GM23248 (cell line): ENCODE results near the gene DGKG. TPM values are rescaled to one million over a fixed set of nuclear protein-coding genes. Genes with fewer than 3 reads are reported as not detected.

Experiments
- DNase-seq: peaks from one replicate; pipeline ENCODE4 v3.0.0-alpha.2; 2015
- H2AFZ ChIP-seq: fragments of 200-600 bp; sonication (generic); 2 replicates; pipeline ENCODE4 v1.6.1; 2016; ENCODE audit warnings: antibody characterized with exemption
- H3F3A ChIP-seq: fragments of 200-600 bp; sonication (generic); 2 replicates; pipeline ENCODE4 v1.6.1; 2016; ENCODE audit warnings: mild to moderate bottlenecking, antibody characterized with exemption, mixed run types; ENCODE audit not compliant: insufficient read depth
- H3K27ac ChIP-seq: fragments of 200-600 bp; sonication (generic); 2 replicates; pipeline ENCODE4 v1.5.1; 2016; ENCODE audit warnings: mild to moderate bottlenecking
- H3K27me3 ChIP-seq: fragments of 200-600 bp; sonication (generic); replicated peaks from 2 replicates; pipeline ENCODE4 v1.6.1; 2016; ENCODE audit warnings: mild to moderate bottlenecking; ENCODE audit not compliant: insufficient read depth
- H3K36me3 ChIP-seq: fragments of 200-600 bp; sonication (generic); 2 replicates; pipeline ENCODE4 v1.6.1; 2016; ENCODE audit warnings: low read depth, mild to moderate bottlenecking
- H3K4me1 ChIP-seq: fragments of 200-600 bp; sonication (generic); 2 replicates; pipeline ENCODE4 v1.6.1; 2016; ENCODE audit warnings: mild to moderate bottlenecking; ENCODE audit not compliant: insufficient read depth
- H3K4me2 ChIP-seq: fragments of 200-600 bp; sonication (generic); one replicate; pipeline ENCODE4 v1.6.1; 2016; ENCODE audit warnings: mild to moderate bottlenecking; ENCODE audit not compliant: unreplicated experiment
- H3K4me3 ChIP-seq: fragments of 200-600 bp; sonication (generic); 2 replicates; pipeline ENCODE4 v1.5.1; 2016; ENCODE audit warnings: mild to moderate bottlenecking
- H3K79me2 ChIP-seq: fragments of 200-600 bp; sonication (generic); 2 replicates; pipeline ENCODE4 v1.6.1; 2016; ENCODE audit warnings: mild to moderate bottlenecking; ENCODE audit not compliant: insufficient read depth
- H3K9ac ChIP-seq: fragments of 200-600 bp; sonication (generic); 2 replicates; pipeline ENCODE4 v1.6.1; 2016; ENCODE audit warnings: mild to moderate bottlenecking
- H3K9me2 ChIP-seq: fragments of 200-600 bp; sonication (generic); 2 replicates; pipeline ENCODE4 v1.6.1; 2016; ENCODE audit warnings: mixed run types, mild to moderate bottlenecking, moderate library complexity; ENCODE audit not compliant: insufficient read depth
- H3K9me3 ChIP-seq: fragments of 200-600 bp; sonication (generic); one replicate; pipeline ENCODE4 v1.6.1; 2017; ENCODE audit warnings: low read depth
- H4K20me1 ChIP-seq: fragments of 200-600 bp; sonication (generic); 2 replicates; pipeline ENCODE4 v1.6.0; 2016; ENCODE audit not compliant: insufficient read depth
- EZH2 ChIP-seq: fragments of 200-600 bp; sonication (generic); IDR thresholded peaks from 2 replicates; pipeline ENCODE4 v1.6.1; 2018; ENCODE audit warnings: antibody characterized with exemption, mild to moderate bottlenecking; ENCODE audit not compliant: insufficient read depth, poor library complexity, severe bottlenecking
- EZH2phosphoT487 ChIP-seq: fragments of 200-600 bp; sonication (generic); IDR thresholded peaks from 2 replicates; pipeline ENCODE4 v1.6.1; 2018; ENCODE audit warnings: antibody characterized with exemption, moderate library complexity, mild to moderate bottlenecking, low read depth; ENCODE audit not compliant: insufficient read depth
- WGBS, 2 experiments: methylation state at CpG; one replicate each; pipeline ENCODE4 v1.1.6; 2015 to 2017; ENCODE audit warnings: low lambda C conversion rate in 2 of 2, low coverage in 1 of 2; ENCODE audit errors: missing lambda C conversion rate in 2 of 2; 5-methylcytosine and 5-hydroxymethylcytosine counted together
- in situ Hi-C: fragments of 300-500 bp; cut with MboI; formaldehyde crosslinking; loops from 2 replicates; pipeline ENCODE4 v1.15.0; 2020
- polyA plus RNA-seq: library from polyadenylated mRNA; unstranded; fragments of >200 nt; fragmentation: Nextera tagmentation; extraction: Ambion mirVana; gene quantifications from 2 replicates; pipeline ENCODE4 v1.2.1, GENCODE V29; 2016
- total RNA-seq: library from RNA; depleted of rRNA; stranded (reverse); fragments of >200 nt; shearing (Covaris generic); gene quantifications from 2 replicates; pipeline ENCODE4 v1.2.3, GENCODE V29; 2014

The DGKG gene
- total and polyA plus RNA-seq, 2 experiments from 2014 or later: not detected

DNA sequence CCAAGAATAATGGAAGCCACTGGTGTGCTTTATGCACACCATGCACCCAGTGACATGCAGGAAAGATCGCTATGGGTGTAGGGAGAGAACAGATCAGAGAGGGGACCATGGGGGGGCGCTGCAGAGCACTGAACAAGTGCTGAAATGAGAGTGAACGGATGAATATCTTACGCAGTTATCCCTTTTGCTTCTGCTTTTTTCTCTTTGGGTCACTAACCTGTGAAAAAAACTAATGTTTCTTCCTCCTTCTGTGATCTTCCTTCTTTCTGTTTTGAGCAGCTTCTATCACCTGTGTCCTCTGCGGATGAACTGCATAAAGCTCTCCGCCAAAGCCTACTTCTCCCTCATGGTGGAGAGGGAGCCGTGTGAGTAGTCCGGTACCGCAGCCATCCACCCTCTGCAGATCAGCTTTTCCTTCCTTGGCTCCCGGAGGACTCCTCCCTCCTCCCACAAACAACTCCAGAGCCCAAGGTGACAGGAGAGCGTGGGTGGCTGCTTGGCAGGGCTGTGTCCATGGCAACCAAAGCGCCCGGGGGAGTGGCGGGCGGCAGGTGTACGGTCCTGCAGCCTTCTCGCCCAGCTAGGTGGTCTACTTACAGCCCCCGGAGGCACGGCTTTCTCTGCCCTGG, 106.2 kb downstream of the DGKG start:
- 74 to 83% methylated on average over 19 of the region's 19 CpGs for WGBS, 2 experiments
- TF ChIP-seq EZH2phosphoT487 (no peak), EZH2 (no peak)
- in situ Hi-C loops: loop anchor here (10.0 kb wide), 1 partner anchor 271 kb away; no protein-coding TSS in a partner anchor

DNA sequence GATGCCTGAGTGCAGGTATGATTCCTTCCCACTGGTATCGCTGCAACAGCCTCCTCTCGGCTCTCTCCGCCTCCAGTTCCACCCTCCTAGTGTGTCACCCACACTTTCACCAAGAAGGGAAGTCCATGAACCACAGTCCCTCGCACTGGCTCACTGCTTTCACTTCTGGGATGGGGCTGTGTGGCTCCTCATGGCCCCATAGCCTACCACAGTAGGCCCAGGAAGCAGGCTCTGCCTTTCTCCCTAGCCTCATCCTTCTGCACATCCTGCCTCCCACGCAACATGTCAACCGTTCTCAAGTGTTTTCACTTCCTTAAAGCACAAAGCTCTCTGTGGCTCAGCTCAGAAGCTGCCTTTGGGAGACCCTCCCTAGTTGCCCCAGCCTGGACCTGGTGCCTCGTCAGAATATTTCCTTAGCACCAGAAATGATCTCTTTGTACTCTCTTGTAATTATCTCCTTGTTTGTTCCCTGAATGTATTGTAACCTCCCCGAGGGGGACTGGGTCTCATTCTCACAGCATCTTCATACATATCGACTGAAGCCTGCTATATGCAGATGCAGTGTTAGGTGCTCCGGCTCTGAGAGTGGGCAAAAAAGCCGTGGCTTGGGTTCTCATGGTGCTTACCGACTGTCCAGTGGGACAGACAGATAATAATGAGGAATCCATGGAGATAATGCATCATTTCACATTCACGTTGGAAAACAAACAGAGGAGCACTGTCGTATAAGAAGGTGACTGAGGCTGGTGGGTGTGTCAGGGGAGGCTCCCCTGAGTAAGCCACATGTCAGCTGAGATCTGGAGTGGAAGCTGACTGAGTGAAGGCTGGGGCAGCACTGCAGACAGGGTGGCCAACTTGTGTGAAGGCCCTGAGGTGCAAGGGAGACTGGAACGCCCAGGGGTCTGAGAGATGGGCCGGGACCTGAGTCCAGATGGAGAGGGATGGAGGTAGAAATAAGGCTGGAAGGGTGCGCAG, 107.1 kb downstream of the DGKG start:
- Histone ChIP-seq H3K9me2 (no peaks in the 10 kb centered on the region), H3K9ac (no peak overlapping the region), H3K79me2 (no peaks in the 10 kb centered on the region), H3F3A (peaks cover 1% of the 10 kb centered on the region; the same call in 1 of the 2 replicates), H3K36me3 (no peaks in the 10 kb centered on the region), H3K4me2 (no peak overlapping the region), H2AFZ (no peak overlapping the region), H4K20me1 (no peaks in the 10 kb centered on the region), H3K4me3 (no peak overlapping the region), H3K4me1 (peaks cover under 1% of the 10 kb centered on the region; the same call in 1 of the 2 replicates), H3K9me3 (no peaks in the 10 kb centered on the region), H3K27me3 (peaks cover 54% of the 10 kb centered on the region), H3K27ac (no peak overlapping the region)
- DNase-seq: no peak
- in situ Hi-C loops: loop anchor here (10.0 kb wide), 1 partner anchor 270 kb away; no protein-coding TSS in a partner anchor
- no peak for TF ChIP-seq EZH2phosphoT487
- no peak for TF ChIP-seq EZH2
- 54 to 60% methylated on average over 17 of the region's 17 CpGs for WGBS, 2 experiments

More for the DNA sequence above, 106.2 kb downstream of the DGKG start:
- Histone ChIP-seq H3K9me3 (no peaks in the 10 kb centered on the region), H2AFZ (no peak overlapping the region), H3K9ac (no peak overlapping the region), H3K36me3 (no peaks in the 10 kb centered on the region), H3K4me1 (peaks cover 4% of the 10 kb centered on the region; the same call in 1 of the 2 replicates), H3K27me3 (peaks cover 56% of the 10 kb centered on the region), H3K79me2 (no peaks in the 10 kb centered on the region), H4K20me1 (no peaks in the 10 kb centered on the region), H3K9me2 (no peaks in the 10 kb centered on the region), H3F3A (peaks cover 4% of the 10 kb centered on the region; the same call in 1 of the 2 replicates), H3K4me2 (no peak overlapping the region), H3K27ac (no peak overlapping the region), H3K4me3 (no peak overlapping the region)
- no peak for DNase-seq

DNA sequence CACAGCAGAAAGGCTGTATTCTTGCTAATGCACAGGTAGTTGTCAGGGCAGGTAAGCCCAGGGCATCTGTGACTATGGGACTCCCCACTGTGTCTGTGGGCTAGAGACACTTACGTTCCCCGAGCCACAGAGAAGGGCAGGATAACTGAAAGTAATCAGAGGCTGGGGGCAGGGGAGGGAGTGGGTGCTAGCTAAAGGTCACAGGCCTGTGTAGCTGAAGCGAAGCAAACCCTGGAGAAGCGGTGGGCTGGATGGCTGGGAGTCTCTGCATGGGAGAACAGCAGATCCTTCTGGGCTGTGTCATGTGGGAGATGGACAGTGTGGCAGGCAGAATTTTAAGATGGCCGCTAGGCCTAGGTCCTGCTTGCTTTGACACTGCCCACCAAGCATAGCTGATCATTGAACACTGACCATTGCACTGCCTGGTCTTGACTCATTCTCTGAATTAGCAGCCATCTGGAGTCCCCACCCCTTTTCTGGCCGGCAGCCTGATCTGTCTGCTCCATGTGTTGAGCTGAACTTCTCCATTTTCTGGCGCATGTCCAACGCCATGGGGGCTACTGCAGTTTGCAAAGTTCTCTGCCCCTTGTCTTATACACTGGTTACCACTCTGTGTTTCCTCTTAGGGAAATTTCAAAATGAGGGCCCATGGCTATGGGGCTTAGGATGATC, 110.0 kb downstream of the DGKG start:
- no peaks in the 10 kb centered on the region for H3K36me3 ChIP-seq
- H3K4me2 ChIP-seq: no peak overlapping the region
- H3K9ac ChIP-seq: no peak overlapping the region
- in situ Hi-C loops: loop anchor here (10.0 kb wide), 1 partner anchor 267 kb away; no protein-coding TSS in a partner anchor
- no peak overlapping the region for H2AFZ ChIP-seq
- TF ChIP-seq EZH2 (no peak), EZH2phosphoT487 (no peak)
- H3K9me2 ChIP-seq: no peaks in the 10 kb centered on the region
- peaks cover 67% of the 10 kb centered on the region for H3K27me3 ChIP-seq
- H3K4me3 ChIP-seq: no peak overlapping the region
- WGBS, 2 experiments: 52 to 58% methylated on average over 8 of the region's 8 CpGs
- no peaks in the 10 kb centered on the region for H3F3A ChIP-seq
- H3K79me2 ChIP-seq: no peaks in the 10 kb centered on the region
- no peak for DNase-seq
- no peak overlapping the region for H3K27ac ChIP-seq
- no peaks in the 10 kb centered on the region for H3K4me1 ChIP-seq
- H3K9me3 ChIP-seq: no peaks in the 10 kb centered on the region
- H4K20me1 ChIP-seq: no peaks in the 10 kb centered on the region

DNA sequence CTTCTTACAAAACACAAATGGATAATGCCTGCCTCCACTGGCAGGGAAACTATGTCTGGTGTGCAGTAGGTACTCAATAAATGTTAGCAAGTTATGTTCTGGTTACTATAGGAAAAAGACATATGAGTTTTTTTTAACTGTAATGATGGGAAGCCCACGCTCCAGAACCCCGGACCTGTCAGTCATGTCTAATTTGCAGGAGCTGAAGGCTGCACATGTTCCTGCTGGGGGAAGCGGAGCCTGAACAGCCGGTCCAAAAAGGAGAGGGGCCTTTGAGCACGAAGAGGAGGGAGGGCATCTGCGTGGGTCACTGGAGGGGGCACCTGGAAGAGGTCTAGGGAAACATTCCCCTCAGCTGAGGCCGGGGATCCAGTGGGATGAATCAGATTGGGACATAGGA, 113.2 kb downstream of the DGKG start:
- 58 to 62% methylated on average over 7 of the region's 7 CpGs for WGBS, 2 experiments

More for the DNA sequence above, 113.2 kb downstream of the DGKG start:
- no peak for DNase-seq
- no peaks in the 10 kb centered on the region for H3K9me3 ChIP-seq
- H3K79me2 ChIP-seq: no peaks in the 10 kb centered on the region
- TF ChIP-seq EZH2phosphoT487 (no peak), EZH2 (no peak)
- H3K27ac ChIP-seq: no peak overlapping the region
- no peak overlapping the region for H3K9ac ChIP-seq
- no peaks in the 10 kb centered on the region for H3F3A ChIP-seq
- H3K27me3 ChIP-seq: peaks cover 55% of the 10 kb centered on the region
- no peaks in the 10 kb centered on the region for H3K9me2 ChIP-seq
- in situ Hi-C loops: no loop called here
- H2AFZ ChIP-seq: no peak overlapping the region
- no peak overlapping the region for H3K4me3 ChIP-seq
- H3K36me3 ChIP-seq: no peaks in the 10 kb centered on the region
- H4K20me1 ChIP-seq: no peaks in the 10 kb centered on the region
- no peaks in the 10 kb centered on the region for H3K4me1 ChIP-seq
- H3K4me2 ChIP-seq: no peak overlapping the region
